GM23338 (cell line): Measurements from ENCODE around the gene SCARF1.

ENCODE experiments used
- CREB1 ChIP-seq: fragments of 250-450 bp; sonication (Bioruptor Pico); IDR thresholded peaks from 2 replicates; pipeline ENCODE4 v1.5.0; 2020; ENCODE audit warnings: low read depth, mild to moderate bottlenecking, moderate library complexity
- CTCF ChIP-seq, 2 experiments: fragments of 200-600 bp in 1 of 2; sonication (generic) in 1 of 2; conservative IDR thresholded peaks; 2 replicates each; pipeline versions ENCODE4 v1.5.1 to v1.6.1; 2016 to 2017; ENCODE audit warnings: antibody characterized with exemption in 2 of 2, low read depth in 2 of 2, mild to moderate bottlenecking in 2 of 2, moderate library complexity in 1 of 2
- EZH2 ChIP-seq: fragments of 200-600 bp; sonication (generic); IDR thresholded peaks from one replicate; pipeline ENCODE4 v1.8.0; 2017; ENCODE audit warnings: antibody characterized with exemption, mild to moderate bottlenecking, low read depth; ENCODE audit not compliant: unreplicated experiment
- EZH2phosphoT487 ChIP-seq: fragments of 200-600 bp; sonication (generic); IDR thresholded peaks from one replicate; pipeline ENCODE4 v1.8.1; 2018; ENCODE audit warnings: antibody characterized with exemption; ENCODE audit not compliant: unreplicated experiment
- POLR2AphosphoS5 ChIP-seq: IDR thresholded peaks from 2 replicates; pipeline ENCODE4 v1.6.1; 2016; ENCODE audit warnings: antibody characterized with exemption, low read depth
- TF ChIP-seq, protein P1 (sequence below): IDR thresholded peaks from 2 replicates; pipeline ENCODE4 v1.6.1; 2016; ENCODE audit warnings: antibody characterized with exemption

- TF ChIP-seq CTCF (conservative IDR thresholded peaks at IDR 0.05; ENCODE audit: low read depth in 2 of 2) (no peak), EZH2 (no peak), EZH2phosphoT487 (no peak), POLR2AphosphoS5 (no peak), CREB1 (CRISPR knock-in tag) (no peak)
- TF ChIP-seq, protein P1, sequence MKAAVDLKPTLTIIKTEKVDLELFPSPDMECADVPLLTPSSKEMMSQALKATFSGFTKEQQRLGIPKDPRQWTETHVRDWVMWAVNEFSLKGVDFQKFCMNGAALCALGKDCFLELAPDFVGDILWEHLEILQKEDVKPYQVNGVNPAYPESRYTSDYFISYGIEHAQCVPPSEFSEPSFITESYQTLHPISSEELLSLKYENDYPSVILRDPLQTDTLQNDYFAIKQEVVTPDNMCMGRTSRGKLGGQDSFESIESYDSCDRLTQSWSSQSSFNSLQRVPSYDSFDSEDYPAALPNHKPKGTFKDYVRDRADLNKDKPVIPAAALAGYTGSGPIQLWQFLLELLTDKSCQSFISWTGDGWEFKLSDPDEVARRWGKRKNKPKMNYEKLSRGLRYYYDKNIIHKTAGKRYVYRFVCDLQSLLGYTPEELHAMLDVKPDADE = no peak
Measured at GRCh38 chr17:1634841-1635650, 10.5 kb downstream of the SCARF1 start.
